Measurements from ENCODE around the gene SEC23IP.

DNA sequence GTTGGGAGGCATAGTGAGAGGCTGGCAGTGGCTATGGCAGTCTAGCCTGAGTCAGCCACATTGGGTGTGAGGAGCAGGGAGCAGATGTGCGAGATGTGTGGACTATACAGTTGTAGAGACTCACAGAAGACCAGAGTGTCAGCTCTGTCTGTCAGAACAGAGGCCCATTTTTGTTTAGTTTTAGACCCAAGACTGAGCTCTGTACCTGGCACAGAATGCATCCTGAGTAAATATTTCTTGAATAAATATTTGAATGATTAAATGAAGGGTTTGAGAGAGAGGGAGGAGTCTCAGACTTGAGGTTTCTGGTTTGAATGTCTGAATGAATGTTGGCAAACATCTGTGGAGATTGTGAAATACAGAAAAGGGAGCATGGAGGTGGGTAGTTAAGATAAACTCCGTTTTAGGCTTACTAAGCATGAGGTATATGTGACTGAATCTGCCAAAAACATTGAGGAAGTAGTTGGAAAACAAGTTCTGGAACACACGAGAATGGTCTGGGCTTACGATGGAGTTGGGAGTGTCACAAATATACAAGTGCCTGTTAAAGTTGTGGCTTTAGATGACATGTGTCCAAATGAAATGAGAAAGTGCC lies 3.6 kb downstream of the SEC23IP start:
- TF ChIP-seq POLR2A (IDR thresholded peaks at IDR 0.05) (no peak), CTCF (IDR thresholded peaks at IDR 0.05) (no peak)

Measured in Peyer's patch (tissue), 4 donors.